Suppressor macrophage treated with lipopolysaccharide for 1 hour (primary cell): ENCODE data around the gene INPP5A.

Source experiments
- DNase-seq, 3 donors: peaks; one replicate each; pipeline ENCODE4 v3.0.0-alpha.2; 2020 to 2022

Gene INPP5A

GRCh38 chr10:132649651-132650360, 112.2 kb downstream of the INPP5A start:
- no peak for DNase-seq

- DNase-seq: no peak
Observed at GRCh38 chr10:132650611-132651250, 113.1 kb downstream of the INPP5A start.

DNA sequence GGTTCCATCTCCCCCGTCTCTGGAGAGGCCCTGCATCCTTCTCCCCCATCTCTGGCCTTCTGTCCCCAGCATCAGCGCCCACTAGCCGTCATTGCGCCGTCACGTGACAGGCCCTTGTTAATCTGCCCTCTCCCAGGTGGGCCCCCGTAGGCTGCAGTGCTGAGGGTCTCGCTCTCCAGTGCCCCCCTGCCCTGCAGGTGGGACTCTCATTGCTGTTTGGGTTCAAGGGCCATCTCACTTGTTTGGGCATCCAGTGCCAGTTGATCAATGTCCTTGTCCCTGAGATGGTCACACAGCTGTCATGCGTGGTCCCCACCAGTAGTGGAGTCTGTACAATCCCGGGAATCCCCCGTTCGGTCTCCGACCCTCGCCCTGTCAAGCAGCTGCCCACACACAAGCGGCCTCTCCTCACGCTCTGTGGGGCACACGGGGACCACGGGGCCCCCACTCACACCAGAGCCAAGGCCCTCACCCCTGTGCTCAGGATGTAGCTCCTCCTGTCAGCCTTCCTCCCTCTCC, 114.0 kb downstream of the INPP5A start:
- DNase-seq: no peak

DNA sequence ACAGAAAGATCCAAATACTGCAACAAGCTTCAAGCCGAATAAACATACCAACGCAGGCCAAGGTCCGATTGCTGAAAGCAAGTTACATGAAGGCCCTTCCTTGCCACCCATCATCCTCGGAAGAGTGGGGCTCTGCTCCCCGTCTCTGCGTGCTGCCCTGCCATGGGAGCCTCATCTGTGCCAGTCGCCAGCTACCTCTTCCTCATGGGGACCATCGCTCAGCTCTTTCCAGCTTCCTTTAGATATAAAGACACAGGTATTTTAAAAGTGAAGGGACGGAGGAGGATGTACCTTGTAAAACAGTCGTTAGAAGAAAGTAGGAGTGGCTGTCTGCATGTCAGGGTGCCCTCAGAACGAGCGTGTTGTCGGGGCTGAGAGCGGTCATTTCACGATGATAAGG, 114.9 kb downstream of the INPP5A start:
- DNase-seq: no peak

- DNase-seq: no peak
Observed at GRCh38 chr10:132652936-132653590, 115.5 kb downstream of the INPP5A start.

DNA sequence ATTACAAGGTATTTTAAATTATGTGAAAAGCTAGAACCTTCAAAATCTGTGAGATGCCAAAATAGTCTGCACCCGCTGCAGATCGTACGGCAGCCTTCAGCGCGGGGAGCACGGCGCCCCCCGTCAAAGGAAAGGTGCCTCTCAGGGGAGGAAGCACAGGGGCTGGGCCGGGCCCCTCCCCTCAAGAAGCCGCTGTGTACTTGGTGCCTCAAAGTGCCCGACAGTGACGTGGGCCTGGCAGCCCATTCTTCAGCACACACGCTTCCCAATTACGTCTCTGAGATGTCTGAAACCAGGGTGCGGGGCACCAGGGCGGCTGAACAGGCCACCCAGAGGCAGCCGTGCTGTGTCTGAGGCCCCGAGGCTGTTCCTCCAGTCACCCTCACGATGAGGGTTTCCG, 116.1 kb downstream of the INPP5A start:
- no peak for DNase-seq

- no peak for DNase-seq
Observed at GRCh38 chr10:132654121-132654571, 116.6 kb downstream of the INPP5A start.

DNA sequence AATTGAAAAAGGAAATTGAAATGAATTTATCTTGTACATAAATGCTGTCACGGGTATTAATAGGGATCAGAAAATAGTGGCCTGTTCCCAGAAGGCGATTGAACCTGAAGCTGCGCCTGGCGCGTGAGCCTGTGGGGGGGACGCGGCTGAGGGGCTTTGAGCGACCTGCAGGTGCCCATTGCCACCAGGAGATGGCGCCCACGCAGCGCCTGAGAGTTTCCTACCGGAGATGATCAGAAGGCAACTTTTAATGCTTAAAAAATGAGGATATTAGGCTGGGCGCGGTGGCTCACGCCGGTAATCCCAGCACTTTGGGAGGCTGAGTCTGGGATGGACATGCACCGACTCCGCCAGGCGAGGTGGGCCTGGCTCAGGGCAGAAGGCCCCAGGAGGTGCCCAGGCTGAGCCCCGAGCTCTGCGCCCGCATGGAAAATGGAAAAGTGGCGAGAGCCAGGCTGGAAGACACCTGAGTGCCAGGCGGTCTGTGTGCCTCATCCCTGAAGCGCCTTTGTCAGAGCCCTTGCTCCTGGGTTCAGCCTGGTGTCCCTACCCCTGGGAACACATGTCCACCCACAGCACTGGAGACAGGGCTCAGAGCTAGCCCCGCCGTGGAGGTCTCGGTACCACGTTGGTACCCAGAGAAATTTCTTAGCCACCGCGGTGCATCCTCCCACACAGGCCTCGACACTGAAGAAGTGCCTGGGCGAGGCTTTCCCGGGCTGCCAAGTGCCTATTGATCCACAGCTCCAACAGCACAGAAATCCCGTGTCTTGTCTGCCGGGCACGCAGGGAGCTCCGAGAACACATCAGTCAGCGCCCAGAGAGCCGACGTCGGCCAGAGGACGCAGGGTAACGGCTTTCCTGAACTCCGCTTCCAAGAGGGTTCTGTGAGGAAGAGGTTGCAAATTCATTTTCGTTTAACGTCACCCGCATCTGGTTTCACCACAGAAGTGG, 117.4 kb downstream of the INPP5A start:
- peak; percentile 59 to 79 (median 74) for DNase-seq

DNA sequence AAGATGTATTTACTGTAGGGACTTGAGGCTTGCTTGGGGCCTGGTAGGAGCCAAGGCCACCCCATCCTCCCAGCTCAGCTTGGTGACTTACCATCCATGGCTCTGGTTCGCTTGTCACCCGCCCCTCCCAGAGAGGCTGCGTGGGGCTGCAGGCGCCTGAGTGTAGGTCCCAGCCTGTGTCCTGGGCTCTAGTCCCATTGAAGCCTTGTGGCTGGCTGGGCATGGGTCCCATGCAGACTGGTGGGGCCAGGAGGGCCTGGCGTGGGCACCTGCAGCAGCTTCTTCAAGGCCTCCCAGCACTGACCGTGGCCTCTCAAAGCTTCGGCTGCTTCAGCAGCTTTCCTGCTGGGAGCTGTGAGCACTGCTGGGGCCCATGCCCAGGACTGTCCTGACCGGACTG, 118.1 kb downstream of the INPP5A start:
- no peak for DNase-seq

- DNase-seq: no peak
Observed at GRCh38 chr10:132656283-132657126, 118.9 kb downstream of the INPP5A start.

- no peak for DNase-seq
Observed at GRCh38 chr10:132657127-132657706, 119.6 kb downstream of the INPP5A start.

DNA sequence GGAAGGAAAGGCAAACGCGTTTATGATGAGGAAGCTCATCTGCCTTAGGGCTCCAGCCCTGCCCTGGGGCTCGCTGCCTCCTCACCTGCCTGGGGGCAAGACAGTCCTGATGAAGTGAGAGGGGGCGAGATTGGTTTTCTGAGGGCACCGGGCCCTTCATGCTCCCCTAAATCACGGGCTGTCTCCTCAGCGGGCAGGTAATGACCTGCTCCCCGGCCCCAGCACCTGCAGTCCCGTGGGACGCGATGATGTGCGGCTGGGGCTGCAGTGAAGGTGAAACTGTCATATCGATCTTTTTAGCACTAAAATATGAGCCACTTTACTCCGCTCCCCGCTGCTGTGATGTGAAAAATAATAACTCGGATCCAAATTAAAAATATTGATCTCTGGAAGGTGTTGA, 120.2 kb downstream of the INPP5A start:
- DNase-seq: no peak

GRCh38 chr10:132658546-132659205, 121.1 kb downstream of the INPP5A start:
- no peak for DNase-seq

DNA sequence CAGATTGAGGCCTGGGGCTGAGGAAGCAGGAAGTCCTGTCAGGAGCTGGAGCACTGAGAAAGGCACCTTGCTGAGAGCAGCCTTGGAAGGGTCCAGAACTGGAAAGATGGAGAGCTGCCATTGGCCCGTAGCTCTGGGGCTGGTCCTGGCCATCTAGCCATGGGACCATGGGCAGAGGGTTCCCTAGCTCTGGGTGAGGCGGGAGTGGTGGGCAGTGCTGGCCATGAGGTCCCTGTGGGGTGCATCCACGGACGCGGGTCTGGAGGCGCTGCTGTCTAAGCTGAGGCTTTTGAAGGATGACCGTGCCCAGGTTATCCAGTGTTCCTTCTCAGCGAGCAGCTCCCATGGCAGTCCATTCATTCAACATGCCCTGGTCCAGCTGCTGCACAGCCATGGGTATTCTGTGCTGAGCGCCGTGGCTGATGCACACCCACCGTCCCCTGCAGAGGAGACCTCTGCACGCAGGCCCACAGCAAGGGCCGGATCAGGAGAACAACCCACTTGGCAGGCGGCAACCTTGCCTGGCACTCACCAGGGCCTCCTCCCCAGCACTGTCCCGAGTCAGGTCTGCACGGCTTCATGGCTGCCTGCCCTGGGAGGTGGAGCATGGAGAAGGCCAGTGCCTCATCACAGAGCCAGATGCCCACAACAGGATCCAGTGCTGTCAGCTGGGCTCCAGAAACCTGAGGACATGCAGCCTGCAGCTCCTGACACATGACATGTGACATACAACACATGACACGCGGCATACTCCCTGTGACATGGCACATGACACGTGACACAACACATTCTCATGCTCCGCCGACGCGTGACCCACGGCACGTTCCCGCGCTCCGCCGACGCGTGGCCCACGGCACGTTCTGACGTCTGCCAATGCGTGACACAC, 121.9 kb downstream of the INPP5A start:
- no peak for DNase-seq

DNA sequence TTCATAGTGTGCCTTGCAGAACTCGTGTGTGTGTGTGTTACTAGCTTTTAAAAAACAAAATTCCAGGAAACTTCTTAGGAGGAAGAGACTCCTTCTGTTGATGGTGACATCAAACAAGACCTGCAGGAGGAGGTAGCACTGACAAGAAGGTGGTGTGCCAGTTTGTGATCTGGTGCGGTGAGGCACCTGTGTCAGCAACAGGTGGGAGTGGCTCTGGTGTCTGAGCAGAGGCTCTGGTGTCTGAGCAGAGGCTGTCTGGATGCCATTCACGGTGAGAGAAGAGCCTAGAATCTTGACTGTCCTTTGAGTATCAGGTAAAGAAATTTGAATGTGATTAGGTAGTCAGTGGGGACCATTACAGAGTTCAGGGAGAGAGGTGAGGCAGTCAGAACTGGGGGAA, 122.8 kb downstream of the INPP5A start:
- no peak for DNase-seq

DNA sequence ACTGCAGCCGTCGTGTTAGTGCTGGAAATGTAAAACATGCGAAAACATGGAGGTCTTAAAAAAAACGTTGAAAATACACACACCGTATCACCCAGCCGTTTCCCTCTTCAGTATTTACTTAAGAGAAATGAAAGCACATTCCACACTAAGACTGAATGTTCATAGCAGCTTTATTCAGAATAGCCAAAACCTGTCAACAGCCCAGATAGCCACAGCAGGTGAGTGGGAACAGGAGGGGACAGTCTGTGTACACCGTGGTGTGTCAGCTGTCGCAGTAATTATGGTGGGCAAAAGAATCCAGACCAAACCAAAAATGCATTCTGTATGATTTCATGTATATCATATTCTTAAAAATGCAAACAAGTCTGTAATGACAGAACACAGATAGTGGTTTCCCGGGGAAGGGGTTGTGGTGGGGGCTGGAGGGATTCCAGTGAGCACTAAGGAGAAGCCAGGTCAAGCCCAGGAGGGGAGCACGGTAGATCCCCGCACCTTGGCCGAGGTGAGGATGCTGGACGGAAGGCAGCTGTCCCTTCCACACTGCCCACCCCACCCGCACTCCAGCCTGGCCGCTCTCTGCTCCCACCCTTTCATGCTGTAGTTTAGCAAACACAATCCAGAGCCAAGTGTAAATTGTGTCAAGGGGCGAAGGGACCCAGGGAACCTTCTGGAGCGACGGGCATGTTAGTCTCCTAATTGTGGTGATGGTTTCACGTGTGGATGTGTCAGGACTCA, 124.8 kb downstream of the INPP5A start:
- DNase-seq: no peak

DNA sequence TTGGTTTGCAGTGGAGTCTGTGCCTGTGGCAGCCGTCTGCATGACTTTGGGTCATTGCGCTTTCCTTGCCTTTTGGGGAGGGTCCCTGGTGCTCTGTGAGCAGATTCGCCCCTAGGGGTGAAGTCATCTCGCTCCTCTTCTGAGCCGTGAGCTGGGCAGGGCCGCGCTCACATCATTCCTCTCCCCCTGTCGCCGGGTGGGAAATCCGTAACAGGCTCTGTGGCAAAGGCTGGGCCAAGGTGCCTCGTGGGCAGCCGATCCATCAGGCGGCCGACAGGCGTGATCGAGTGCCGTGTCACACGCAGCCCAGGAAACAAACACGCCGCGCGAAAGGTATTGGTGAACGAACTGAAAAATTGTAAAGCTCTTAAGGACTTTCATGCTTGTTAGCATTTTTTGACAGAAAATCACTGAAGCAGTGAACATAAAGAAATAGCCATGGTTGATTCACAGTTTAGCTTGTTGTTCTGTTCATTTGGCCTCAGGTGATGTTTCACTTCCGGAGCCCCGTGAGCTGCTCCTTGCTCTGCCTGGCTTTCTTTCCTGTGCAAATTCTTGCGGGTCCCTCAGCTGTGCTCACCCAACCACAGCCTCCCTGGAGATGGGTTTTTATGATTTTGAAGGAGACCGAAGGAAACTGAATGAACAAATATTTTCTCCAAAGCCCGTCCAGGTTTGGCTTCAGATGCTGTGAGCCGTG, 126.2 kb downstream of the INPP5A start:
- no peak for DNase-seq

DNA sequence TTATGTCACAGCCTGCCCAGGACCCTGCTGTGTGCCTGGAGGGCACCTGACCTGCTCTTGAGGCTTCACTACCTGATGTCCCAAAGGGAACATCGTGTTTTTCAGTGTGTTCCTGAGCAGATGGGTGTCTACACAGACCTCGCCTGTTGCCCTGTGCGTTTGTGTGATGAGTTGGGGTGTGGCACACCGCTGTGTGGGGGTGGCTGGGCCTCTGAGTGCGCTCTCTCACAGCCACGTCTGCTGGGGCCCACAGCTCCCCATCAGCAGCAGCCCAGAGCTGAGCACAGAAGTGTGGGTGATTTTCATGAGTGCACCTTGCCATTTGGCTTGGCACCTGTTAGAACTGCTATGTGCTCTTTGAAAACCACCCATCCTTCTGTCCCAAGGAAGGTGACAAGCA, 126.8 kb downstream of the INPP5A start:
- no peak for DNase-seq
